ENCODE results near the gene ATAD3B. TPM values are rescaled to one million over a fixed set of nuclear protein-coding genes. Genes with fewer than 3 reads are reported as not detected.

ATAD3B gene
- total RNA-seq, 4 donors from 2014 or later: 5.4 to 23.6 (median 11.2) TPM

- no peak for TF ChIP-seq CTCF (IDR thresholded peaks at IDR 0.05; ENCODE audit: low read depth)
Observed at GRCh38 chr1:1434131-1434823, 37.3 kb upstream of the ATAD3B start.

- no peak for TF ChIP-seq CTCF (IDR thresholded peaks at IDR 0.05; ENCODE audit: low read depth)
Observed at GRCh38 chr1:1434824-1435105, 36.8 kb upstream of the ATAD3B start.

GRCh38 chr1:1435106-1435903 is 36.3 kb upstream of the ATAD3B start, which contains the start of gene VWA1:
VWA1 (plus strand) TSS chr1:1435690; CDS start chr1:1435749, 59 bp downstream.
- no peak for TF ChIP-seq CTCF (IDR thresholded peaks at IDR 0.05; ENCODE audit: low read depth)

GRCh38 chr1:1435911-1436629 is 35.5 kb upstream of the ATAD3B start:
- no peak for TF ChIP-seq CTCF (IDR thresholded peaks at IDR 0.05; ENCODE audit: low read depth)

- no peak for TF ChIP-seq CTCF (IDR thresholded peaks at IDR 0.05; ENCODE audit: low read depth)
Observed at GRCh38 chr1:1436630-1437032, 34.9 kb upstream of the ATAD3B start.

GRCh38 chr1:1437033-1437903 is 34.3 kb upstream of the ATAD3B start:
- no peak for TF ChIP-seq CTCF (IDR thresholded peaks at IDR 0.05; ENCODE audit: low read depth)

All from subcutaneous adipose tissue (tissue), 4 donors.